Activated CD4-positive, alpha-beta T cell treated with anti-CD3 and anti-CD28 coated beads, Interleukin-2, amount 10 ng/mL, durations not matched to agents 24 days and 14 days (primary cell): ENCODE data around the gene CA12. TPM values are rescaled to one million over a fixed set of nuclear protein-coding genes. Genes with fewer than 3 reads are reported as not detected.
"Not testable (repeated sequence)": the region's sequence is repeated elsewhere in the genome, so short reads cannot be mapped to it uniquely, and the experiment has no call there.

Experiments
- DNase-seq: peaks from one replicate; pipeline ENCODE4 v3.0.0; 2022
- H3K27ac Mint-ChIP-seq: one replicate; pipeline ENCODE4 v1.8.0; 2022; ENCODE audit warnings: mild to moderate bottlenecking, mixed read lengths
- H3K27me3 Mint-ChIP-seq: one replicate; pipeline ENCODE4 v1.8.0; 2022; ENCODE audit warnings: mixed read lengths
- H3K36me3 Mint-ChIP-seq: one replicate; pipeline ENCODE4 v1.8.0; 2022; ENCODE audit warnings: low read depth, mild to moderate bottlenecking, mixed read lengths
- H3K4me1 Mint-ChIP-seq: one replicate; pipeline ENCODE4 v1.8.0; 2021; ENCODE audit warnings: mixed read lengths
- H3K4me3 Mint-ChIP-seq: one replicate; pipeline ENCODE4 v1.8.0; 2022; ENCODE audit warnings: mild to moderate bottlenecking, moderate library complexity, mixed read lengths
- H3K9me3 Mint-ChIP-seq: one replicate; pipeline ENCODE4 v1.8.0; 2021; ENCODE audit warnings: mixed read lengths
- intact Hi-C: fragments of 100-400 bp; cut with micrococcal nuclease; formaldehyde crosslinking; loops from one replicate; pipeline ENCODE4 v1.15.1; 2023
- total RNA-seq: library from RNA; stranded (reverse); gene quantifications from 2 replicates; pipeline ENCODE4 v1.2.3, GENCODE V29; 2022

Gene CA12
- total RNA-seq, 1 donor from 2014 or later = 0.63 TPM

- peaks cover 7% of the 10 kb centered on the region for H3K27me3 Mint-ChIP-seq
- H3K36me3 Mint-ChIP-seq = no peaks in the 10 kb centered on the region
- no peaks in the 10 kb centered on the region for H3K4me1 Mint-ChIP-seq
These were observed 30.5 kb downstream of the CA12 start for GRCh38 chr15:63351170-63351569.

GRCh38 chr15:63350178-63350621 lies 31.4 kb downstream of the CA12 start:
- no peak for DNase-seq
- Mint-ChIP-seq H3K27me3 (peaks cover 7% of the 10 kb centered on the region), H3K36me3 (no peaks in the 10 kb centered on the region), H3K9me3 (no peaks in the 10 kb centered on the region), H3K27ac (no peak overlapping the region), H3K4me3 (no peak overlapping the region), H3K4me1 (no peaks in the 10 kb centered on the region)
- intact Hi-C loops = no loop called here

More at GRCh38 chr15:63351170-63351569, 30.5 kb downstream of the CA12 start:
- Mint-ChIP-seq H3K27ac (no peak overlapping the region), H3K4me3 (no peak overlapping the region), H3K9me3 (no peaks in the 10 kb centered on the region)
- DNase-seq = no peak
- intact Hi-C loops = no loop called here

GRCh38 chr15:63349621-63350020 lies 32.0 kb downstream of the CA12 start:
- intact Hi-C loops = no loop called here
- peaks cover 4% of the 10 kb centered on the region for H3K4me1 Mint-ChIP-seq
- H3K27ac Mint-ChIP-seq = no peak overlapping the region
- H3K36me3 Mint-ChIP-seq = no peaks in the 10 kb centered on the region
- DNase-seq = no peak
- no peak overlapping the region for H3K4me3 Mint-ChIP-seq
- H3K9me3 Mint-ChIP-seq = no peaks in the 10 kb centered on the region
- H3K27me3 Mint-ChIP-seq = peaks cover 11% of the 10 kb centered on the region

GRCh38 chr15:63349156-63349555 lies 32.5 kb downstream of the CA12 start:
- Mint-ChIP-seq H3K36me3 (no peaks in the 10 kb centered on the region), H3K4me3 (no peak overlapping the region), H3K27me3 (peaks cover 11% of the 10 kb centered on the region), H3K9me3 (no peaks in the 10 kb centered on the region), H3K4me1 (peaks cover 4% of the 10 kb centered on the region), H3K27ac (no peak overlapping the region)
- no peak for DNase-seq
- intact Hi-C loops = no loop called here

- peaks cover 16% of the 10 kb centered on the region for H3K27me3 Mint-ChIP-seq
- no peaks in the 10 kb centered on the region for H3K36me3 Mint-ChIP-seq
- DNase-seq = no peak
- H3K27ac Mint-ChIP-seq = no peak overlapping the region
- H3K4me3 Mint-ChIP-seq = no peak overlapping the region
- H3K9me3 Mint-ChIP-seq = no peaks in the 10 kb centered on the region
- intact Hi-C loops = no loop called here
- peaks cover 4% of the 10 kb centered on the region for H3K4me1 Mint-ChIP-seq
These were observed 33.3 kb downstream of the CA12 start for GRCh38 chr15:63348392-63348791.

GRCh38 chr15:63347074-63347857 lies 34.4 kb downstream of the CA12 start:
- DNase-seq = no peak
- Mint-ChIP-seq H3K27ac (no peak overlapping the region), H3K9me3 (no peaks in the 10 kb centered on the region), H3K27me3 (peaks cover 16% of the 10 kb centered on the region), H3K4me1 (peaks cover 4% of the 10 kb centered on the region), H3K4me3 (no peak overlapping the region), H3K36me3 (no peaks in the 10 kb centered on the region)
- intact Hi-C loops = no loop called here

- intact Hi-C loops = no loop called here
- Mint-ChIP-seq H3K36me3 (no peaks in the 10 kb centered on the region), H3K4me1 (peaks cover 4% of the 10 kb centered on the region)
These were observed 36.3 kb downstream of the CA12 start for GRCh38 chr15:63345391-63345752.

GRCh38 chr15:63344731-63345390 lies 36.8 kb downstream of the CA12 start:
- H3K4me3 Mint-ChIP-seq = no peak overlapping the region
- no peaks in the 10 kb centered on the region for H3K36me3 Mint-ChIP-seq
- H3K27me3 Mint-ChIP-seq = peaks cover 15% of the 10 kb centered on the region
- no peaks in the 10 kb centered on the region for H3K9me3 Mint-ChIP-seq
- intact Hi-C loops = no loop called here
- no peak for DNase-seq
- H3K27ac Mint-ChIP-seq = no peak overlapping the region
- H3K4me1 Mint-ChIP-seq = peaks cover 4% of the 10 kb centered on the region

More at GRCh38 chr15:63345391-63345752, 36.3 kb downstream of the CA12 start:
- H3K4me3 Mint-ChIP-seq = no peak overlapping the region
- no peaks in the 10 kb centered on the region for H3K9me3 Mint-ChIP-seq
- peaks cover 15% of the 10 kb centered on the region for H3K27me3 Mint-ChIP-seq
- no peak overlapping the region for H3K27ac Mint-ChIP-seq
- DNase-seq = no peak

GRCh38 chr15:63342996-63343562 lies 38.6 kb downstream of the CA12 start:
- intact Hi-C loops, H3K4me1 Mint-ChIP-seq, H3K4me3 Mint-ChIP-seq, H3K9me3 Mint-ChIP-seq, DNase-seq, H3K36me3 Mint-ChIP-seq, H3K27ac Mint-ChIP-seq: not testable (repeated sequence)
- peaks cover 15% of the 10 kb centered on the region for H3K27me3 Mint-ChIP-seq

GRCh38 chr15:63341898-63342297 lies 39.7 kb downstream of the CA12 start:
- Mint-ChIP-seq H3K4me1 (peaks cover 4% of the 10 kb centered on the region), H3K27me3 (peaks cover 15% of the 10 kb centered on the region), H3K36me3 (no peaks in the 10 kb centered on the region), H3K4me3 (no peak overlapping the region), H3K9me3 (no peaks in the 10 kb centered on the region), H3K27ac (no peak overlapping the region)
- no peak for DNase-seq
- intact Hi-C loops = no loop called here

GRCh38 chr15:63340878-63341277 lies 40.8 kb downstream of the CA12 start:
- H3K27me3 Mint-ChIP-seq = peaks cover 15% of the 10 kb centered on the region
- no peak overlapping the region for H3K27ac Mint-ChIP-seq
- no peaks in the 10 kb centered on the region for H3K36me3 Mint-ChIP-seq
- intact Hi-C loops = no loop called here
- no peaks in the 10 kb centered on the region for H3K9me3 Mint-ChIP-seq
- no peak for DNase-seq
- peaks cover 4% of the 10 kb centered on the region for H3K4me1 Mint-ChIP-seq
- no peak overlapping the region for H3K4me3 Mint-ChIP-seq

GRCh38 chr15:63340353-63340752 lies 41.3 kb downstream of the CA12 start:
- H3K27ac Mint-ChIP-seq = no peak overlapping the region
- H3K36me3 Mint-ChIP-seq = no peaks in the 10 kb centered on the region

GRCh38 chr15:63339836-63340235 lies 41.8 kb downstream of the CA12 start:
- no peak for DNase-seq
- H3K27me3 Mint-ChIP-seq = peaks cover 13% of the 10 kb centered on the region
- no peaks in the 10 kb centered on the region for H3K36me3 Mint-ChIP-seq
- intact Hi-C loops = no loop called here
- peaks cover 1% of the 10 kb centered on the region for H3K4me1 Mint-ChIP-seq
- H3K9me3 Mint-ChIP-seq = no peaks in the 10 kb centered on the region
- no peak overlapping the region for H3K27ac Mint-ChIP-seq
- H3K4me3 Mint-ChIP-seq = no peak overlapping the region

More at GRCh38 chr15:63340353-63340752, 41.3 kb downstream of the CA12 start:
- intact Hi-C loops = no loop called here
- H3K4me1 Mint-ChIP-seq = peaks cover 4% of the 10 kb centered on the region
- peaks cover 15% of the 10 kb centered on the region for H3K27me3 Mint-ChIP-seq
- no peak for DNase-seq
- H3K9me3 Mint-ChIP-seq = no peaks in the 10 kb centered on the region
- no peak overlapping the region for H3K4me3 Mint-ChIP-seq
